ENCODE measurements around the gene GRAMD1A. TPM values are rescaled to one million over a fixed set of nuclear protein-coding genes. Genes with fewer than 3 reads are reported as not detected.
"Not testable (repeated sequence)": the region's sequence is repeated elsewhere in the genome, so short reads cannot be mapped to it uniquely, and the experiment has no call there.

Gene GRAMD1A
- total and polyA plus RNA-seq, 8 donors: 92.7 to 137 (median 116) TPM

GRCh38 chr19:35049456-35049855 lies 49.3 kb downstream of the GRAMD1A start:
- no peak for TF ChIP-seq CTCF (IDR thresholded peaks at IDR 0.05)
- intact Hi-C loops (cut with DNase I): no loop called here

GRCh38 chr19:35050662-35051061 lies 50.5 kb downstream of the GRAMD1A start:
- H3K27ac ChIP-seq; H3K27me3 ChIP-seq; H3K36me3 ChIP-seq; H3K4me3 ChIP-seq; DNase-seq; ATAC-seq; H3K4me1 ChIP-seq; intact Hi-C loops (cut with DNase I); H3K9me3 ChIP-seq: not testable (repeated sequence)

More at GRCh38 chr19:35049456-35049855, 49.3 kb downstream of the GRAMD1A start:
- DNase-seq (no peak), ATAC-seq (no peak)
- no peaks in the 10 kb centered on the region for H3K9me3 ChIP-seq
- H3K4me3 ChIP-seq: no peak overlapping the region
- H3K27ac ChIP-seq: no peak overlapping the region
- H3K36me3 ChIP-seq: no peaks in the 10 kb centered on the region
- H3K4me1 ChIP-seq: no peaks in the 10 kb centered on the region
- no peaks in the 10 kb centered on the region for H3K27me3 ChIP-seq

- H3K9me3 ChIP-seq; ATAC-seq; H3K4me3 ChIP-seq; H3K27ac ChIP-seq; H3K27me3 ChIP-seq; H3K4me1 ChIP-seq; H3K36me3 ChIP-seq; intact Hi-C loops (cut with DNase I); DNase-seq: not testable (repeated sequence)
Measured at GRCh38 chr19:35051268-35051667, 51.1 kb downstream of the GRAMD1A start.

GRCh38 chr19:35051796-35052195 lies 51.7 kb downstream of the GRAMD1A start:
- no peak overlapping the region for H3K4me3 ChIP-seq
- H3K27ac ChIP-seq: no peak overlapping the region
- no peak for TF ChIP-seq CTCF (IDR thresholded peaks at IDR 0.05)
- H3K27me3 ChIP-seq: peaks cover 0 to 7% of the 10 kb centered on the region in 2 donors
- H3K9me3 ChIP-seq: no peaks in the 10 kb centered on the region
- intact Hi-C loops (cut with DNase I): no loop called here
- H3K36me3 ChIP-seq: no peaks in the 10 kb centered on the region
- ATAC-seq: no peak
- no peaks in the 10 kb centered on the region for H3K4me1 ChIP-seq
- no peak for DNase-seq

GRCh38 chr19:35052599-35053190 lies 52.6 kb downstream of the GRAMD1A start:
- no peaks in the 10 kb centered on the region for H3K9me3 ChIP-seq
- no peak overlapping the region for H3K27ac ChIP-seq
- no peak for TF ChIP-seq CTCF (IDR thresholded peaks at IDR 0.05)
- no peak for ATAC-seq
- H3K36me3 ChIP-seq: no peaks in the 10 kb centered on the region
- no peak overlapping the region for H3K4me3 ChIP-seq
- intact Hi-C loops (cut with DNase I): no loop called here
- DNase-seq: no peak
- H3K4me1 ChIP-seq: no peaks in the 10 kb centered on the region
- peaks cover 0 to 7% of the 10 kb centered on the region in 2 donors for H3K27me3 ChIP-seq

GRCh38 chr19:35053667-35054293 lies 53.7 kb downstream of the GRAMD1A start:
- Histone ChIP-seq H3K9me3 (no peaks in the 10 kb centered on the region), H3K4me1 (no peaks in the 10 kb centered on the region), H3K4me3 (no peak overlapping the region), H3K36me3 (no peaks in the 10 kb centered on the region), H3K27ac (no peak overlapping the region), H3K27me3 (peaks cover 0 to 7% of the 10 kb centered on the region in 2 donors)
- intact Hi-C loops (cut with DNase I): no loop called here
- no peak for DNase-seq
- no peak for TF ChIP-seq CTCF (IDR thresholded peaks at IDR 0.05)
- ATAC-seq: no peak
